K562 (cell line): ENCODE data around the gene METTL22.

Source experiments
- MYC ChIP-seq, 2 experiments: fragments of 250-450 bp in 1 of 2; sonication (Bioruptor Pico) in 1 of 2; IDR thresholded peaks; 2 replicates each; pipeline versions ENCODE4 v1.5.1 to v1.6.1; 2012 to 2021; ENCODE audit warnings: low read depth in 2 of 2, borderline replicate concordance in 1 of 2, improper control_type of control experiment in 1 of 2, low read length in 1 of 2, mild to moderate bottlenecking in 1 of 2, moderate library complexity in 1 of 2
- POLR2AphosphoS5 ChIP-seq: IDR thresholded peaks from 2 replicates; pipeline ENCODE4 v1.6.1; 2011; ENCODE audit warnings: mild to moderate bottlenecking, low read depth, low read length, moderate library complexity; ENCODE audit not compliant: control insufficient read depth, insufficient read depth
- SIN3A ChIP-seq, 2 experiments: fragments of 150-350 bp in 1 of 2; IDR thresholded peaks; 2 replicates each; pipeline ENCODE4 v1.6.1; 2011 to 2016; ENCODE audit warnings: borderline replicate concordance in 2 of 2, low read depth in 2 of 2, low read length in 2 of 2, mild to moderate bottlenecking in 2 of 2, moderate library complexity in 2 of 2; ENCODE audit not compliant: control insufficient read depth in 1 of 2
- SNAPC5 ChIP-seq: fragments of 250-450 bp; sonication (Bioruptor Pico); IDR thresholded peaks from 2 replicates; pipeline ENCODE4 v1.8.0; 2021; ENCODE audit warnings: moderate library complexity, mild to moderate bottlenecking, inconsistent platforms
- ZBTB26 ChIP-seq: fragments of 450-650 bp; formaldehyde crosslinking; IDR thresholded peaks from 2 replicates; pipeline ENCODE4 v1.4.0; 2022; ENCODE audit warnings: missing genetic modification characterization
- ZNF23 ChIP-seq: fragments of 250-450 bp; sonication (Bioruptor Pico); IDR thresholded peaks from 2 replicates; pipeline ENCODE4 v1.4.0; 2020; ENCODE audit warnings: mild to moderate bottlenecking
- ZNF280B ChIP-seq: fragments of 250-450 bp; sonication (Bioruptor Pico); IDR thresholded peaks from 2 replicates; pipeline ENCODE4 v1.5.1; 2021; ENCODE audit warnings: mild to moderate bottlenecking

DNA sequence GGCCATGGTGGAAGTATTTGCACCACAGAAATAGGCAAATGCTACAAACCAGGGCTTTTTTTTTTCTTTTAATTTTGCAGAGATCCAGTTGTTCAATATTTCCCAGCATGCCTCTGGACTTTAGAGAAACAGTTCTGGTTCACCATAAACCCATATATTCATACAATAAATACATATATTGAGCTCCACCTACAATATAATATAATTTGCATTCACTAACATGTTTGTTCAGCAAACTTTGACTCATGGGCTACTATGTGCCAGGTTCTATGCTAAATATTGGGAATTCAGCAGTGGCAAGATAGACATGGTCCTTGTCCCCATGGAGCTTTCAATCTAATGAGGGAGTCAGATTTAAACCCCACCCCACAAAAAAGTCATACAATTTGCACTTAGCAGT, 34.4 kb upstream of the METTL22 start:
- TF ChIP-seq ZBTB26 (CRISPR knock-in tag) (no peak), SIN3A (IDR thresholded peaks at IDR 0.05; ENCODE audit: borderline replicate concordance in 2 of 2, control insufficient read depth in 1 of 2, low read depth in 2 of 2, low read length in 2 of 2) (no peak), MYC (IDR thresholded peaks at IDR 0.05; ENCODE audit: low read depth, low read length) (no peak), MYC (CRISPR knock-in tag; IDR thresholded peaks at IDR 0.05; ENCODE audit: borderline replicate concordance, low read depth) (no peak), ZNF280B (CRISPR knock-in tag) (no peak), ZNF23 (no peak), POLR2AphosphoS5 (no peak), SNAPC5 (CRISPR knock-in tag) (no peak)
